Activated CD8-positive, alpha-beta T cell treated with anti-CD3 and anti-CD28 coated beads for 36 hours (primary cell): ENCODE results near the gene MLKL. TPM values are rescaled to one million over a fixed set of nuclear protein-coding genes. Genes with fewer than 3 reads are reported as not detected.

Experiments
- ATAC-seq: fragments of 200-7000 bp; cut with Tn5 transposase; one replicate; pipeline ENCODE4 v1.10.0; 2021; ENCODE audit warnings: mild to moderate bottlenecking, moderate library complexity
- CTCF ChIA-PET: fragments of 350-600 bp; sonication (Branson Sonifier 250); formaldehyde crosslinking; loops from one replicate; lab custom pipeline; 2021; ENCODE audit warnings: antibody characterized with exemption; lab: Charles Lee
- POLR2A ChIA-PET: fragments of 350-600 bp; sonication (Branson Sonifier 250); formaldehyde crosslinking; loops from one replicate; lab custom pipeline; 2021; ENCODE audit warnings: antibody characterized with exemption; lab: Charles Lee
- DNase-seq: peaks from one replicate; pipeline ENCODE4 v3.0.0-alpha.2; 2020
- H3K27ac Mint-ChIP-seq: one replicate; pipeline ENCODE4 v1.8.0; 2021; ENCODE audit warnings: mild to moderate bottlenecking, mixed read lengths
- H3K27me3 Mint-ChIP-seq: one replicate; pipeline ENCODE4 v1.8.0; 2021; ENCODE audit warnings: mixed read lengths
- H3K36me3 Mint-ChIP-seq: one replicate; pipeline ENCODE4 v1.8.0; 2021; ENCODE audit warnings: low read depth, mixed read lengths
- H3K4me1 Mint-ChIP-seq: one replicate; pipeline ENCODE4 v1.8.0; 2021; ENCODE audit warnings: low read depth, mixed read lengths
- H3K4me3 Mint-ChIP-seq: one replicate; pipeline ENCODE4 v1.8.0; 2021; ENCODE audit warnings: mild to moderate bottlenecking, moderate library complexity, mixed read lengths
- H3K9me3 Mint-ChIP-seq: one replicate; pipeline ENCODE4 v1.8.0; 2021; ENCODE audit warnings: mixed read lengths
- intact Hi-C: fragments of 100-400 bp; cut with micrococcal nuclease; formaldehyde crosslinking; loops from one replicate; pipeline ENCODE4 v1.10.0; 2022
- total RNA-seq, 2 experiments: library from RNA; stranded (reverse); gene quantifications; one replicate each; pipeline ENCODE4 v1.2.3, GENCODE V29; 2021
- TF ChIP-seq, protein P1 (sequence below): fragments of 200-600 bp; IDR thresholded peaks from one replicate; pipeline ENCODE4 v1.8.0; 2022; ENCODE audit warnings: antibody characterized with exemption, mild to moderate bottlenecking

The MLKL gene
- total RNA-seq, 2 experiments from 2014 or later = 18.5 to 18.8 TPM

DNA sequence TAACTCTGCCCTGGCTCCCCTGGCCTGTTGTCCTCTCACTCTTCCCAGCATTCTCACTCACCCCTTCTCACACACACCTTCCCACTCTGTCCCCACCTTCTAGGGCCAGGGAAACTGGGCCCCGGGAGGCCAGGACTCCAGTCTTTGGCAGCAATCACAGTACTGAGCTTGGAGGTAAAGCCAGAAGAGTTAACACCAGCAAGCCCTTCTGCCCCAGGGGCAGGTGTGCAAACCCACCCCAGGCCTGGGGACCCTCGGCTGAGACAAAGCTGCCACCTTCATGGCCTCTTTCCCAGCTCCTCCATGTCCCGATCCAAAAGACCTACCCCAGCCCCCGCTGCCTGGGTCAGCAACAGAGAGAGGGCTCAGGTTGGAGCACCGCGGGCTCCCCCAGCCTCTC is 36.9 kb upstream of the MLKL start:
- DNase-seq = no peak
- ChIA-PET CTCF (interaction anchor here (3.9 kb wide), 1 partner anchor 10 kb away, joined by 21 read pairs; no protein-coding TSS in a partner anchor), POLR2A (no interaction called here)
- Mint-ChIP-seq H3K4me1 (no peaks in the 10 kb centered on the region), H3K27ac (no peak overlapping the region), H3K9me3 (no peaks in the 10 kb centered on the region), H3K4me3 (no peak overlapping the region), H3K27me3 (no peaks in the 10 kb centered on the region), H3K36me3 (no peaks in the 10 kb centered on the region)
- ATAC-seq = no peak
- TF ChIP-seq, protein P1, sequence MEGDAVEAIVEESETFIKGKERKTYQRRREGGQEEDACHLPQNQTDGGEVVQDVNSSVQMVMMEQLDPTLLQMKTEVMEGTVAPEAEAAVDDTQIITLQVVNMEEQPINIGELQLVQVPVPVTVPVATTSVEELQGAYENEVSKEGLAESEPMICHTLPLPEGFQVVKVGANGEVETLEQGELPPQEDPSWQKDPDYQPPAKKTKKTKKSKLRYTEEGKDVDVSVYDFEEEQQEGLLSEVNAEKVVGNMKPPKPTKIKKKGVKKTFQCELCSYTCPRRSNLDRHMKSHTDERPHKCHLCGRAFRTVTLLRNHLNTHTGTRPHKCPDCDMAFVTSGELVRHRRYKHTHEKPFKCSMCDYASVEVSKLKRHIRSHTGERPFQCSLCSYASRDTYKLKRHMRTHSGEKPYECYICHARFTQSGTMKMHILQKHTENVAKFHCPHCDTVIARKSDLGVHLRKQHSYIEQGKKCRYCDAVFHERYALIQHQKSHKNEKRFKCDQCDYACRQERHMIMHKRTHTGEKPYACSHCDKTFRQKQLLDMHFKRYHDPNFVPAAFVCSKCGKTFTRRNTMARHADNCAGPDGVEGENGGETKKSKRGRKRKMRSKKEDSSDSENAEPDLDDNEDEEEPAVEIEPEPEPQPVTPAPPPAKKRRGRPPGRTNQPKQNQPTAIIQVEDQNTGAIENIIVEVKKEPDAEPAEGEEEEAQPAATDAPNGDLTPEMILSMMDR = no peak
- intact Hi-C loops = no loop called here

DNA sequence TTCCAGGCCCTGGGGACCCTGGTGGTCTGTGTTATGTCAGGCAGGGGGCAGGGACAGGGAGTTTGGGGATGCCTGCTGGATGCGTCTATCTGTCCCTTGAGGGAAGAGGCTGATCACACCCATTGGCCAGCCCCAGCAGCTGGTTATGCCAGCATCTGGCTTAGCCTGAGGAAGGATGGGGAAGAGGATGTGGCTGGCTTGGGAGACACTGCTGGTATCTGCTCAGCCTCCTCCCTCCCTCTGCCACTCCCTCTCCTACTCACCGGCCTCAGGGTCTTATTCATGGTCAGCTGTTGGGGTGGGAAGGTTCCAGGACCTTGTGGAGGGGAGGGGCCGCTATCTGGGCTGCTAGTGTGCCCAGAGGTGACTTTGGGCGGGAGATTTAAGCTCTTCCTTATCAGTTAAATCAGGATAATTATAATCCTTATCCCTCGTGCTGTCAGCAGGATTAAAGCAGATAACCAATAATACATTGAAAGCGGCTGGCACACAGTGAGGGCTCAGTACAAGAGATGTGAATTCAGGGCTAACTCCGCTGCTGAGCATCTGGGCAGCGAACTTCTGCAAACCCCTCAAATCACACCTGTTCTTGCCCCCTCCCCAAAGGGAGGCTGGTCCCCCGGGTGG is 36.0 kb upstream of the MLKL start:
- intact Hi-C loops = no loop called here
- TF ChIP-seq, protein P1 = no peak
- Mint-ChIP-seq H3K27ac (no peak overlapping the region), H3K4me3 (no peak overlapping the region), H3K36me3 (no peaks in the 10 kb centered on the region), H3K4me1 (no peaks in the 10 kb centered on the region), H3K9me3 (no peaks in the 10 kb centered on the region), H3K27me3 (no peaks in the 10 kb centered on the region)
- POLR2A ChIA-PET = no interaction called here
- DNase-seq (no peak), ATAC-seq (no peak)
- CTCF ChIA-PET = interaction anchor here (3.9 kb wide), 1 partner anchor 10 kb away, joined by 21 read pairs; no protein-coding TSS in a partner anchor

DNA sequence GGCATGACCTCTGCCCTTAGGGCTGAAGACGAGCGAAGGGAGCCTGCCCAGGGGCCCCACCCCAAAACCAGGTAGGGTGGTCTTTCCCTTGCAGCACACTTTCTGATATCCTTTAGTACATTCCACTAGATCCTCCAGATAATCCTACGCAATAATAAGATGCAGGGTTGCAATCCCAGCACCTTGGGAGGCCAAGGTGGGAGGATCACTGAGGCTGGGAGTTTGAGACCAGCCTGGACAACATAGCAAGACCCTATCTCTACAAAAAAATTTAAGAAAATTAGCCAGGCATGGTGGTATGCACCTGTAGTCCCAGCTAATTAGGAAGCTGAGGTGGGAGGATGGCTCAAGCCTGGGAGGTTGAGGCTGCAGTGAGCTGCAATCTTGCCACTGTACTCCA is 34.9 kb upstream of the MLKL start:
- ATAC-seq = no peak
- CTCF ChIA-PET = no interaction called here
- Mint-ChIP-seq H3K4me1 (no peaks in the 10 kb centered on the region), H3K4me3 (no peak overlapping the region), H3K27ac (no peak overlapping the region), H3K36me3 (no peaks in the 10 kb centered on the region), H3K27me3 (no peaks in the 10 kb centered on the region), H3K9me3 (no peaks in the 10 kb centered on the region)
- POLR2A ChIA-PET = interaction anchor here (0.6 kb wide), 1 partner anchor 112 kb away, joined by 4 read pairs; no protein-coding TSS in a partner anchor
- DNase-seq = no peak
- TF ChIP-seq, protein P1 = no peak
- intact Hi-C loops = no loop called here

DNA sequence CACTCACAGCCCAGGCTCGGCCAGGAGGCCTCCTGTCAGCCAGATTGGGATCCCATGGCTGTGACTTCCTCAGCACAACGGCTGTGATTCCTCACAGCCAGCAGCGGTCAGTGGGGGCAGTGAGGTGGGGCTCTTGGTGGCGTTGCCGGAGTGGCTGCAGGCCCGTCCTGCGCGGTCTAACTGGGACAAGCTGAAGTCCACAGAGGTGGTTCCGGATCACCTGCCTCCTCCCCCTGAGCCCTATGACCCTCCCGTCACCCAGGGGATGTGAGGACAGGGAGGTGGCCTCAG is 34.4 kb upstream of the MLKL start:
- intact Hi-C loops = no loop called here
- POLR2A ChIA-PET = no interaction called here
- no peaks in the 10 kb centered on the region for H3K36me3 Mint-ChIP-seq
- CTCF ChIA-PET = no interaction called here
- H3K27me3 Mint-ChIP-seq = no peaks in the 10 kb centered on the region
- TF ChIP-seq, protein P1 = no peak
- ATAC-seq (no peak), DNase-seq (no peak)
- no peaks in the 10 kb centered on the region for H3K9me3 Mint-ChIP-seq
- peaks cover 3% of the 10 kb centered on the region for H3K4me1 Mint-ChIP-seq
- H3K4me3 Mint-ChIP-seq = no peak overlapping the region
- H3K27ac Mint-ChIP-seq = no peak overlapping the region

DNA sequence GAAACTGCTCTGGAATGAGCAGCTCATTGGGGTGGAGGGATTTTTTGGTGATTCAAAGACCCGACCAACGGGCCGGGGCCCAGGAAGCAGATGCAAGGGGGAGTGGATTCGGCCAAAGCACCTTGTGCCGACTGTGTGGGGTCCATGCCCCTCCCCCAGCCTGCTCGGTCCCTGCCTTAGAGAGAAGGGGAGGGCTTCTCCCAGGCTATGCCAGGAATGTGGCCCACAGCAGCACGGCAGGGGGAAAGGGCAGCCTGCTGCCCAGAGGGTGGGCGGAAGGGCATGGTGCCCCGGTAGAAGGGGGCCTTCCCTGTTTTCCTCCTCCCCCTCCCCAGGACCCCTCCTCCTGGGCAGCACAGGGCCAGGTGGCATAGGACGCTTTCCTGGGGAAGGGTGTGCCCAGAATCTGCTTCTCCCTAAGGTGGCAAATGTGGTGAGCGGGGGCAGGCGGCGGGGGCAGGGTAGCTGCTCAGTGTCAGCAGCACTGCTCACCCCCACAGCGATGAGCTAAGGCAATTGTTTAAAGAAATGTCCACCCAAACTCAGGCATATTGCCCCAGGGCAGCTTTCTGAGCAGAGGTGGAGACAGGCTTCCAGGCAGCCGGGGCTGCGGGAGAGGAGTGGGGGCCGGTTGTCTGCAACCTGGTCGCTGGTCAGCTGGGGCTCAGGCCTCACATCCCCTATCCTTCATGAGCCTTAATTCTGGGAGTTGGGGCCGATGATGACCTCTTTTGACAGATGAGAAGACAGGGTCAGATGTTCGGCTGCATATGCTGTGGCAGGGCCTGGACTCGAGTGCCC is 33.9 kb upstream of the MLKL start:
- no peak overlapping the region for H3K4me3 Mint-ChIP-seq
- peaks cover 6% of the 10 kb centered on the region for H3K4me1 Mint-ChIP-seq
- TF ChIP-seq, protein P1 = no peak
- ChIA-PET CTCF (interaction anchor here (1.3 kb wide), 1 partner anchor 25 kb away, joined by 4 read pairs; no protein-coding TSS in a partner anchor), POLR2A (interaction anchor here (0.7 kb wide), 1 partner anchor 39 kb away, joined by 3 read pairs; no protein-coding TSS in a partner anchor)
- no peak overlapping the region for H3K27ac Mint-ChIP-seq
- H3K27me3 Mint-ChIP-seq = no peaks in the 10 kb centered on the region
- intact Hi-C loops = no loop called here
- ATAC-seq (no peak), DNase-seq (no peak)
- no peaks in the 10 kb centered on the region for H3K36me3 Mint-ChIP-seq
- H3K9me3 Mint-ChIP-seq = no peaks in the 10 kb centered on the region
